Umbilical cord (tissue), 2 donors: ENCODE data around the gene TSPAN13. TPM values are rescaled to one million over a fixed set of nuclear protein-coding genes. Genes with fewer than 3 reads are reported as not detected.
"Not testable (repeated sequence)": the region's sequence is repeated elsewhere in the genome, so short reads cannot be mapped to it uniquely, and the experiment has no call there.

ENCODE experiments used
- DNase-seq: peaks from one replicate; pipeline ENCODE4 v3.0.0-alpha.2; 2015; ENCODE audit warnings: low spot score
- total RNA-seq: library from RNA; depleted of rRNA; stranded (reverse); fragments of >200 nt; gene quantifications from one replicate; pipeline ENCODE4 v1.2.3, GENCODE V29; 2014; ENCODE audit warnings: low replicate concordance; ENCODE audit not compliant: insufficient read depth

Gene TSPAN13
- total RNA-seq, 1 donor from 2014 or later = 10.6 TPM

DNA sequence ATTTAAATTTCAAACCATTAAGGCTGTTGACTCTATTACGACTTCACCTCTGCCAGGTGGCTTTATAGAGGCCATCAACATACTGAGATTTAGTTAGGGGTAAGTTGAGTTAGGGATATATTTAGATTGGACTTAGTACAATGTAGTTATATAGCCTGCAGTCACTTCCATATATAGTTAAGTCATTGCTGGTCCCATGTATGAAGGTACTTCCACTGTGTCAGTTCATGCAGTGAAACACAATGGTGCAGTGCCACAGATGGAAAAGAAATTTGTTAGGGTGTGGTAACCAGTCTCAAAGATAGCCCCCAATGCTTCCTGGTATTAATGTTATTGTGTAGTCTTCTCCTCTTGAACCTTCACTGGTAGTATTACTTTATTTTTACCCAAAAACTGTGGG, 12.6 kb upstream of the TSPAN13 start:
- DNase-seq = no peak

GRCh38 chr7:16741676-16742075, 11.9 kb upstream of the TSPAN13 start:
- no peak for DNase-seq

GRCh38 chr7:16742547-16742946, 11.0 kb upstream of the TSPAN13 start:
- DNase-seq = no peak

DNA sequence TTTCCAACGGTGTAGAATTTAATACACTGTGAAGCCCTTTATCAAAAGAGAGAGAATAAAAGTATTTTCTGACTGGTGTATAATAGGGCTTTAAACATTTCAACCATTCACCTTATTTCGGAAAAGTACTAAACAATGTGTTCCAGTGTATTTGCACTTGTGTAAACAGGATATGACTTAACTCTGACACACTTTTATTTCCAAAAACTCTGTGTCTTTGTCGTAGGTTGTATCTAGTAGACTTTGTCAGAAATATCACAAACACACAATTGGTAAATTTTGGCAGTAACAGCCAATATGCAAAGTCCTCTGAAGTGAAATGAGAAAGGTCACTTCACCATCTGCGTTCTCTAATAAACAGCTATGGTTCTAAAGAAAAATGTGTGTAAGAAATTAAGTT, 10.3 kb upstream of the TSPAN13 start:
- no peak for DNase-seq

DNA sequence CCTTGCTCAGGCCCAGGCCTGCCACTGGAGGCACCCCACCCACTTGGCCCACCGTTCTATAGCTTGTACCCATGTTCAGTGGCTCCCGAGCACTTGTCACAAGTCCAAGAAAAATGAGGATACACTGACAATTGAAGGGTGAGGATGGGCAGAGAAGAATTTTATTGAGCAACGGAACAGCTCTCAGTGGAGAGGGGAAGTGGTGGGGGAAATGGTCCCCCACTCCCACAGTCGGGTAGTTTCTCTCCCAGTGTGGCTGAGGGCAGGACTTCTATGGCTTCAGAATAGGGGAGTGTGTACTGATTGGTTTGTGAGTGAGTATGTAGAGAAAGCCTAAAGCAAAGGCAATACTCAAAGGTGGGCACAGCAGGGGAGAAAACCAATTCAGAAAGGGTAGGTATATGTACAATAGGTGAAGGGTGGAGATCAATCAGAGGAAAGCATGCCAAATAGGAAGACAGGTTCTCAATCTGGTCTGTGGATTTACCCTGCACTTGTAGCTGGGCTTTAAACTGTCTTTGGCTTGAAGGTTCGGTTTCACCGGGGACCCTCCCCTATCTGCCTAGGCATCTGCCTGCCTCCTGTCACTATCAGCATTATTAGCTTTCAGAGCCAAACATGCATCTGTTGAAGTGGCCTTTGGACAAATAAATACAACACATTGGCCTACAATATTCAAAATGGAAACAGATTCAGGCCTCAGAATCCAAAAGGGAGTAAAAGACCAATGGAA, 8.9 kb upstream of the TSPAN13 start:
- DNase-seq = no peak

DNA sequence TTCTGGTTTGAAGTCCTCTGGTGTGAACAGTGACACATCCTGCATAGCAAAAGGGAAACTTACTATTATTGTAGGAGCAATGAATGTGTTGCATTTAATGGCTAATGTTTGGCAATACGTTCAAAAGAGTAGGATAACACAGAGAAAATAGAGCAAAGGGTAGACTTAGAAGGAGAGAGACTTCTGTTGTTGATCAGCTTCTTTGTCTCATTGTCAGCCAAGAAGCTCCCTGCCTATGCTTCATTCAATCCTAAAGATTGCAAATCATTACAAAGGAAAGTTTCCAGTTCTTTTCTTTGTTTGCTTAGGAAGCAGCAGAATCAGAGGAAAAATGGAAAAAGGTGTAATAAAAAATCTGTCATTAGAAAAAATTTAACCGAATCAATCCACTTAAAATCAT, 7.9 kb upstream of the TSPAN13 start:
- no peak for DNase-seq

- peak; percentile 72 for DNase-seq
Observed at GRCh38 chr7:16747102-16747501, 6.5 kb upstream of the TSPAN13 start.

DNA sequence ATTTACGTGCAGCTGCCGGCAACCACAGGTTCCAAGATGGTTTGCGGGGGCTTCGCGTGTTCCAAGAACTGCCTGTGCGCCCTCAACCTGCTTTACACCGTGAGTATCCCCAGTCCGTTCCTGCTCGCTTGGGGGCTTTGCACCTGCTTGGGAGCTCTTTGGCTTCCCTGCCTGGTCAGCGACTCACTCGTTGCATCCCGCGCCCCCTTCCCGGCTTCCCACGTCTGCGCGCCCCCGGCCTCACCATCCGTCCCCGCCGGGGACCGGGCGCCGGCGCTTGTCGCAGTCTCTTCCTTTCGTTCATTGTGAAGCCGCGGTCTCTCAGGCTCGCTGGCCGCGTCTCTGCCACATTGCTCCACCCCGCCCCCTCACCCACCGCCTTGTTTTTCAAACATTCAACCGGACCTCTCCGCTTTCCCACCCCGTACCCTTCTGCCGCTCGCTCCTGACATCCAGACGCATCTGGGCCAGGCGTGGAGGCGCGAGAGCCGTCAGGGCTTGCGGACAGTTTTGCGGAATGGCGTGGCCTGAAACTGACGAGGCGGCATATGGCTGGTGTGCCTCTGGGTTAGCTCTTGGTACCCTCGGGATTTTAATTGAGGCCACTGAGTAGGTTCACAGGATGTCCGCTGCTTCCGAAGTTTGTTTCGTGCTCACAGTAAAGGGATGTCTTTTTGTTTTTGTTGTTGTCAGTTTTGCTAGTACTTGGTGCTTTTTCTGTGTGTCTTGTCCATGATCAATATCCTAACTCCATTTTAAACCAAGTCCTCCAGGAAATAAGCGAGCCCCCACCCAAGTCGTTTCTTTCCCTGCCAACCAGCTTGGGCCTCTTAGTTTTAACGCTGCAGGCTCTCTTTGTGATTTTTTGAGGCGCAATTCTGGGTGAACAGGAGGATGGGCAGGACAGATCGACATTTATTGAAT, 639 bp downstream of the TSPAN13 start:
- peak; percentile 42 for DNase-seq

- no peak for DNase-seq
Observed at GRCh38 chr7:16754856-16755317, 1.3 kb downstream of the TSPAN13 start.

- no peak for DNase-seq
Observed at GRCh38 chr7:16755397-16755796, 1.8 kb downstream of the TSPAN13 start.

GRCh38 chr7:16758036-16758435, 4.5 kb downstream of the TSPAN13 start:
- peak; percentile 88 for DNase-seq

DNA sequence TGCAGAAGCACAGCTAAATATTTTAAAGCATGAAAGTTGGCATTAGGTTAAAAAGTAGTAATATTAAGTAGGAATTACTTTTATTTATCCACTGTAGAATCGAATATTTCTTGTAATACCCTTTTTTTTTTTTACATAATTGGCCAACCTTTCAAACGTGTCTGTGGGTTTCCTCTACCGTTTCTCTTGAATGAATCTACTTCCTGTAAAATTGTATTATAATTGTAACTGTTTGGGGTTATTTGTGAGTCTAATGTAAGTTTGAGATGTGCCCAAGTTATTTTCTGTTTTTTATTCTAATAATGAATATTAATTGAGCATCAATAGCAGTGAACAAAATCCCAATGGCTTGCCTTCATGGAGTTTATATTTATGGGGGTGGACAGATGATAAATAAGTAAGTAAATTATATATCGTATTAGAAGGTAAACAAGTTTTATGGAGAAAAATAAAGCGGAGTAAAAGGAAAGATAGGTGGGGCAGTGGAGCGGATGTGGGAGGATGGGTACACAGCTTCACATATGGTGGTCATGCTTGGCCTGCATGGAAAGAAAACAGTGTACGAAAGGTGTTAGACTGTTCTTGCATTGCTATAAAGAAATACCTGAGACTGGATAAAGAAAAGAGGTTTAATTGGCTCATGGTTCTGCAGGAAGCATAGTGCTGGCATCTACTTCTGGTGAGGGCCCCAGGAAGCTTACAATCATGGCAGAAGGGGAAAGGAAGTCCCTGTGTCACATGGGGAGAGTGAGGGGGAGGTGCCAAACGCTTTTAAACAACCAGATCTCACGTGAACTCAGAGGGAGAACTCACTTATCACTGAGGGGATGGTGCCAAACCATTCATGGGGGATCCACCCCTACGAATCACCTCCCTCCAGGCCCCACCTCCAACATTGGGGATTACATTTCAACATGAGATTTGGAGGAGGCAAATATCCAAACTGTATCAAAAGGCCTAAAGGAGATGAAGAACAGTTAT, 5.4 kb downstream of the TSPAN13 start:
- no peak for DNase-seq

DNA sequence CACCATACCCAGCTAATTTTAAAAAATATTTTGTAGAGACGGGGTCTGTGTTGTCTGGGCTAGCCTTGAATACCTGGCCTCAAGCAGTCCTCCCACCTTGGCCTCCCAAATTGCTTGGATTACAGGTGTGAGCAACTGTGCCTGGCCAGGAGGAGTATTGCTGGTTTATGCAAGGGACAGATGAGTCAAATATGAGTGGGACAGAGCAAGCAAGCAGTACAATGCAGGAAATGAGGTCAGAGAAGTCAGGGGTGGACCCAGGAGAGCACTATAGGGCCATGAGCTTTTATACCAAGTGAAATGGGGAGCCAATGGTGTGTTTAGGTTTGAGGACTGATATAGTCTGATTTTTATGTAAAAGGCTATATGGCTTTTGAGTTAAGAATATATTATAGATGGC, 6.3 kb downstream of the TSPAN13 start:
- no peak for DNase-seq

- no peak for DNase-seq
Observed at GRCh38 chr7:16762177-16762576, 8.6 kb downstream of the TSPAN13 start.

DNA sequence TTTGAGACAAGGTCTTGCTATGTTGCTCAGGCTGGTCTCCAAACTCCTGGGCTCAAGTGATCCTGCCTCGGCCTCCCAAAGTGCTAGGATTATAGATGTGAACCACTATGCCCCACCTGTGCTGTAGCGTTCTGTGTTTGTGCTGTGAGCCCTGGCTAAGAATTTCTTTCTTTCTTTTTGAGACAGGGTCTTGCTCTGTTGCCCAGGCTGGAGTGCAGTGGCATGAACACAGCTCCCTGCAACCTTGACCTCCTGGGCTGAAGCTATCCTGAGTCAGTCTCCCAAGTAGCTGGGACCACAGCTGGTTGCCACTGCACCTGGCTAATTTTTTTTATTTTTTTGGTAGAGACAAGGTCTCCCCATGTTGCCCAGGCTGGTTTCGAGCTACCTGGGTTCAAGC, 11.4 kb downstream of the TSPAN13 start:
- DNase-seq = no peak

- DNase-seq = no peak
Observed at GRCh38 chr7:16765436-16765859, 11.9 kb downstream of the TSPAN13 start.

DNA sequence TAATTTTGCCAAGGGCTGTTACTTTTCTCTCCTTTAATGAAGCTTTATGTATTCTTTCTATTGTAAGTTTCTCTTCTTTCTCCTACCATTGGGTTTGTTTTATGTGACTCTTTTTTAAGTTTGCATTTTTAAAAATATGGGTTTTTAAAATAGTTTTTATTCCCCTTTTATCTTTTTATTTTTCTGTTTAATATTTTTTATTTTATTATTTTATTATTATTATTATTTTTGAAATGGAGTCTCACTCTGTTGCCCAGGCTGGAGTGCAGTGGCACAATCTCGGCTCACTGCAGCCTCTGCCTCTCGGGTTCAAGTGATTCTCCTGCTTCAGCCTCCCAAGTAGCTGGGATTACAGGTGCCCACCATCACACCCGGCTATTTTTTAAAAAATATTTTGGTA, 16.4 kb downstream of the TSPAN13 start:
- not testable (repeated sequence) for DNase-seq

GRCh38 chr7:16770657-16771329, 17.2 kb downstream of the TSPAN13 start:
- DNase-seq = peak; percentile 62

- no peak for DNase-seq
Observed at GRCh38 chr7:16773326-16773725, 19.8 kb downstream of the TSPAN13 start.

DNA sequence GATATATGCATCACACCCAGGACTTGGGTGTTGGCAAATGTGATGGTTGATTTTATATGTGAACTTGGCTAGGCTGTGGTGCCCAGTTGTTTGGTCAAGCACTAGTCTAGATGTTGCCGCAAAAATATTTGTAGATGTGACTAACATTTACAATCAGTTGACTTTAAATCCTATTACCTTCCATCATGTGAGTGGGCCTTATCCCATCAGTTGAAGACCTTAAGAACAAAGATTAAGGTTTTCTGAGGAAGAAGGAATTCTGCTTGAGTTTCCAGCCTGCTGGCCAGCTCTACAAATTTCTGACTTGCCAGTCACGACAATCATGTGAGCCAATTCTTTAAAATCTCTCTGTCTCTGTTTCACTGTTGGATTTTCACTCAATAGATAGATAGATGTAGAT, 20.3 kb downstream of the TSPAN13 start:
- DNase-seq = no peak

DNA sequence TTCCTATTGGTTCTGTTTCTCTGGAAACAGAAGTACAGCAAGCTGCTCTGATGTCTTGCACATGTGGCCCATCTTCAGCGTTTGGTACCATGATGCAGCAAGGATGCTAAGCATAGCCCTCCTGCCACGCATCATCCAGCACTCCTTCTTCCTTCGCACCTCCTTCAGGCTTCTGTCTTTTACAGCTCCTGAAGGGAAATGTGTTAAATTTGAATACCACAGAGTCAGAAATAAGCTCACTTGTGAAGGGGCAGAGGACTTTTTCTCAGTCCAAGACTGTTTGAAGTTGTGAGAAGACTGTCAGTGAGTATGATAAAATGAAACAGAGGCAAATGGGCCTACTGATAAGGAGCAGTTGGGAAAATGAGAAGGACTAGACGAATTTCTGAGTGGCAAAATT, 20.7 kb downstream of the TSPAN13 start:
- DNase-seq = no peak
